AG04450 (cell line): ENCODE data around the gene SBDS. TPM values are rescaled to one million over a fixed set of nuclear protein-coding genes. Genes with fewer than 3 reads are reported as not detected.
A peak's percentile ranks its signal among the peaks of the same experiment; 100 is the strongest.

Source experiments
- CTCF ChIA-PET: fragments of 300-600, 350-600 bp; formaldehyde crosslinking; extraction: SDS; loops from one replicate; lab custom pipeline; 2022; ENCODE audit warnings: antibody characterized with exemption, inconsistent platforms; lab: Charles Lee
- POLR2A ChIA-PET: fragments of 350-600 bp; formaldehyde crosslinking; extraction: SDS; loops from one replicate; lab custom pipeline; 2021; ENCODE audit warnings: antibody characterized with exemption, inconsistent platforms; lab: Yijun Ruan, JAX
- DNase-seq: peaks from one replicate; pipeline ENCODE4 v3.0.0-alpha.2; 2011; ENCODE audit warnings: low read depth, low spot score
- H3K27ac ChIP-seq: one replicate; pipeline ENCODE4 v1.5.1; 2012; ENCODE audit warnings: low read depth, low read length, control low read depth
- H3K27me3 ChIP-seq: one replicate; pipeline ENCODE4 v1.6.0; 2012; ENCODE audit warnings: low read length; ENCODE audit not compliant: control insufficient read depth, insufficient read depth
- H3K4me3 ChIP-seq: 2 replicates; pipeline ENCODE4 v1.5.1; 2011; ENCODE audit warnings: mild to moderate bottlenecking, low read depth, low read length, control low read depth
- H3K9me3 ChIP-seq: 2 replicates; pipeline ENCODE4 v1.5.1; 2012; ENCODE audit warnings: low read length; ENCODE audit not compliant: control insufficient read depth, insufficient read depth
- polyA plus RNA-seq: library from polyadenylated mRNA; depleted of rRNA; stranded (reverse); fragments of >200 nt; gene quantifications from 2 replicates; pipeline ENCODE4 v1.2.3, GENCODE V29; 2011
- TF ChIP-seq, protein P1 (sequence below): IDR thresholded peaks from 2 replicates; pipeline ENCODE4 v1.5.1; 2011; ENCODE audit warnings: low read depth, low read length, control low read depth, inconsistent platforms

SBDS gene
- polyA plus RNA-seq, 1 experiment: 119 TPM

- ChIA-PET POLR2A (interaction anchor here (0.6 kb wide), 1 partner anchor 39 kb away, joined by 4 read pairs; no protein-coding TSS in a partner anchor), CTCF (no interaction called here)
- DNase-seq: no peak
- no peaks in the 10 kb centered on the region for H3K27me3 ChIP-seq
- TF ChIP-seq, protein P1, sequence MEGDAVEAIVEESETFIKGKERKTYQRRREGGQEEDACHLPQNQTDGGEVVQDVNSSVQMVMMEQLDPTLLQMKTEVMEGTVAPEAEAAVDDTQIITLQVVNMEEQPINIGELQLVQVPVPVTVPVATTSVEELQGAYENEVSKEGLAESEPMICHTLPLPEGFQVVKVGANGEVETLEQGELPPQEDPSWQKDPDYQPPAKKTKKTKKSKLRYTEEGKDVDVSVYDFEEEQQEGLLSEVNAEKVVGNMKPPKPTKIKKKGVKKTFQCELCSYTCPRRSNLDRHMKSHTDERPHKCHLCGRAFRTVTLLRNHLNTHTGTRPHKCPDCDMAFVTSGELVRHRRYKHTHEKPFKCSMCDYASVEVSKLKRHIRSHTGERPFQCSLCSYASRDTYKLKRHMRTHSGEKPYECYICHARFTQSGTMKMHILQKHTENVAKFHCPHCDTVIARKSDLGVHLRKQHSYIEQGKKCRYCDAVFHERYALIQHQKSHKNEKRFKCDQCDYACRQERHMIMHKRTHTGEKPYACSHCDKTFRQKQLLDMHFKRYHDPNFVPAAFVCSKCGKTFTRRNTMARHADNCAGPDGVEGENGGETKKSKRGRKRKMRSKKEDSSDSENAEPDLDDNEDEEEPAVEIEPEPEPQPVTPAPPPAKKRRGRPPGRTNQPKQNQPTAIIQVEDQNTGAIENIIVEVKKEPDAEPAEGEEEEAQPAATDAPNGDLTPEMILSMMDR: no peak
- H3K9me3 ChIP-seq: no peaks in the 10 kb centered on the region; the same call in 1 of the 2 replicates
- H3K27ac ChIP-seq: no peak overlapping the region
- H3K4me3 ChIP-seq: no peak overlapping the region
These were observed 37.6 kb downstream of the SBDS start for GRCh38 chr7:66957595-66958290.

GRCh38 chr7:66953044-66953427 is 42.4 kb downstream of the SBDS start:
- TF ChIP-seq, protein P1: no peak
- ChIA-PET CTCF (no interaction called here), POLR2A (no interaction called here)
- no peak overlapping the region for H3K4me3 ChIP-seq
- no peak for DNase-seq
- H3K27me3 ChIP-seq: no peaks in the 10 kb centered on the region
- H3K27ac ChIP-seq: peak overlapping the region; percentile 12
- no peaks in the 10 kb centered on the region for H3K9me3 ChIP-seq

DNA sequence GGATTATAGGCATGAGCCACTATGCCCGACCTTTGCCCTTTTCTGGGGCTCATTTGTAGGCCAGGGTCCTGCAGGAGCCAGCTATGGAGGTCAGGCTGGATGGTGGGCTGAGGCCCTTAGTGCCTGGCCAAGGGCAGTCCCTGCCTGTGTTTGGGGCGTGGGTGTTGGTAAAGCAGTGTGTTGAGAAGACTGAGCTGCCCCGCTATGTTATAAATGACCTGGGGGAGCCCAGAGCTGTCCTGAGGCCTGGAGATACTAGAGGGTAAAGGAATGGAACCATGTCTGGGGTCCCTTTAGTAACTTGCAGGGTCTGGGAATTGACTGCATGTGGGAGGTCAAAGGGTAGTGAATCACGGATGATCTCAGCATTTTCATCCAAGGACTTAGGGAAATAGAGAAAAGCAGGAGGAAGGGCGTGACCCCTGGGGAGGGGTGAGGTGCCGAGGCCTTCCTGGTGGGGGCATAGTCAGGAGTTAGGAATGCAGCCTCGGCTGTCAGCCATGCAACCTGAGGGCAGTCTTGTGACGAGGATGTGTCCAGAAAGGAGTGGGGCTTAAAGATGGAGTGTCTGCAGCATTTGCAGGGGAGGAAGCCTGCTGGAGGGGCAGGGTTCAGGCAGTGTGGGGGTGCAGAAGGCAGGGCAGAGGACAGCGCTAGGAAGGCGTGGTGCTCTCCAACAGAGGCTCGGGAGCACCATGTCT is 42.9 kb downstream of the SBDS start:
- Histone ChIP-seq H3K27me3 (no peaks in the 10 kb centered on the region), H3K9me3 (no peaks in the 10 kb centered on the region), H3K4me3 (no peak overlapping the region), H3K27ac (peak overlapping the region; percentile 47)
- ChIA-PET CTCF (no interaction called here), POLR2A (no interaction called here)
- no peak for DNase-seq
- TF ChIP-seq, protein P1: no peak

- POLR2A ChIA-PET: no interaction called here
- TF ChIP-seq, protein P1: no peak
- no peak overlapping the region for H3K4me3 ChIP-seq
- H3K9me3 ChIP-seq: no peaks in the 10 kb centered on the region
- CTCF ChIA-PET: no interaction called here
- no peaks in the 10 kb centered on the region for H3K27me3 ChIP-seq
- no peak for DNase-seq
- no peak overlapping the region for H3K27ac ChIP-seq
These were observed 44.6 kb downstream of the SBDS start for GRCh38 chr7:66950763-66951162.

- Histone ChIP-seq H3K4me3 (no peak overlapping the region), H3K9me3 (no peaks in the 10 kb centered on the region), H3K27me3 (no peaks in the 10 kb centered on the region), H3K27ac (no peak overlapping the region)
- CTCF ChIA-PET: no interaction called here
- DNase-seq: no peak
- TF ChIP-seq, protein P1: no peak
- POLR2A ChIA-PET: no interaction called here
These were observed 45.1 kb downstream of the SBDS start for GRCh38 chr7:66950311-66950710.
